Endothelial cell of umbilical vein (primary cell): ENCODE data around the gene FKBP14.
A peak's percentile ranks its signal among the peaks of the same experiment; 100 is the strongest.

Source experiments
- EZH2 ChIP-seq: IDR thresholded peaks from 2 replicates; pipeline ENCODE4 v1.6.1; 2012; ENCODE audit warnings: borderline replicate concordance, low read depth, mild to moderate bottlenecking, moderate library complexity, low read length, inconsistent platforms; ENCODE audit not compliant: severe bottlenecking
- FOS ChIP-seq: IDR thresholded peaks from 2 replicates; pipeline ENCODE4 v1.6.1; 2011; ENCODE audit warnings: mild to moderate bottlenecking, low read length, moderate library complexity, borderline replicate concordance; ENCODE audit not compliant: insufficient read depth
- MYC ChIP-seq: IDR thresholded peaks from one replicate; pipeline ENCODE4 v1.6.1; 2011; ENCODE audit warnings: mild to moderate bottlenecking, low read depth, low read length
- POLR2A ChIP-seq: IDR thresholded peaks from 2 replicates; pipeline ENCODE4 v1.6.1; 2012; ENCODE audit warnings: low read depth, mild to moderate bottlenecking, control low read depth, low read length
- TF ChIP-seq, protein P1 (sequence below), 2 donors: IDR thresholded peaks; 1 replicate in 1 of 2; 2 replicates in 1 of 2; pipeline ENCODE4 v1.5.1; 2011; ENCODE audit warnings: low read length in 2 of 2, mild to moderate bottlenecking in 2 of 2, moderate library complexity in 2 of 2, control low read depth in 1 of 2, inconsistent platforms in 1 of 2, low read depth in 1 of 2; ENCODE audit not compliant: insufficient read depth in 1 of 2; ENCODE audit errors: extremely low read depth in 1 of 2
- TF ChIP-seq, protein P2 (sequence below): IDR thresholded peaks from 2 replicates; pipeline ENCODE4 v1.6.1; 2011; ENCODE audit not compliant: insufficient read depth, insufficient read length

- TF ChIP-seq, protein P1, sequence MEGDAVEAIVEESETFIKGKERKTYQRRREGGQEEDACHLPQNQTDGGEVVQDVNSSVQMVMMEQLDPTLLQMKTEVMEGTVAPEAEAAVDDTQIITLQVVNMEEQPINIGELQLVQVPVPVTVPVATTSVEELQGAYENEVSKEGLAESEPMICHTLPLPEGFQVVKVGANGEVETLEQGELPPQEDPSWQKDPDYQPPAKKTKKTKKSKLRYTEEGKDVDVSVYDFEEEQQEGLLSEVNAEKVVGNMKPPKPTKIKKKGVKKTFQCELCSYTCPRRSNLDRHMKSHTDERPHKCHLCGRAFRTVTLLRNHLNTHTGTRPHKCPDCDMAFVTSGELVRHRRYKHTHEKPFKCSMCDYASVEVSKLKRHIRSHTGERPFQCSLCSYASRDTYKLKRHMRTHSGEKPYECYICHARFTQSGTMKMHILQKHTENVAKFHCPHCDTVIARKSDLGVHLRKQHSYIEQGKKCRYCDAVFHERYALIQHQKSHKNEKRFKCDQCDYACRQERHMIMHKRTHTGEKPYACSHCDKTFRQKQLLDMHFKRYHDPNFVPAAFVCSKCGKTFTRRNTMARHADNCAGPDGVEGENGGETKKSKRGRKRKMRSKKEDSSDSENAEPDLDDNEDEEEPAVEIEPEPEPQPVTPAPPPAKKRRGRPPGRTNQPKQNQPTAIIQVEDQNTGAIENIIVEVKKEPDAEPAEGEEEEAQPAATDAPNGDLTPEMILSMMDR (IDR thresholded peaks at IDR 0.05; ENCODE audit: extremely low read depth in 1 of 2, insufficient read depth in 1 of 2, low read depth in 1 of 2, low read length in 2 of 2) = no peak
- no peak for TF ChIP-seq MYC
- TF ChIP-seq EZH2 = no peak
- TF ChIP-seq POLR2A = peak; percentile 54
- TF ChIP-seq FOS = no peak
- TF ChIP-seq, protein P2, sequence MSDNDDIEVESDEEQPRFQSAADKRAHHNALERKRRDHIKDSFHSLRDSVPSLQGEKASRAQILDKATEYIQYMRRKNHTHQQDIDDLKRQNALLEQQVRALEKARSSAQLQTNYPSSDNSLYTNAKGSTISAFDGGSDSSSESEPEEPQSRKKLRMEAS = no peak
These were observed 37.1 kb downstream of the FKBP14 start, which contains the start of gene SCRN1 for GRCh38 chr7:29989257-29989995.
